Breast epithelium (tissue), 4 donors: ENCODE data around the gene RHBDF2. TPM values are rescaled to one million over a fixed set of nuclear protein-coding genes. Genes with fewer than 3 reads are reported as not detected.

Source experiments
- DNase-seq, 2 donors: peaks; one replicate each; pipeline ENCODE4 v3.0.0-alpha.2; 2019; ENCODE audit warnings: low spot score in 2 of 2
- H3K27ac ChIP-seq, 2 donors: fragments of 200-600 bp; sonication (generic) in 1 of 2; one replicate each; pipeline ENCODE4 v1.5.1; 2016 to 2019; ENCODE audit warnings: mild to moderate bottlenecking in 1 of 2
- H3K27me3 ChIP-seq, 2 donors: fragments of 200-600 bp; sonication (generic) in 1 of 2; one replicate each; pipeline versions ENCODE4 v1.5.1 to v1.6.0; 2017 to 2019; ENCODE audit warnings: control low read depth in 1 of 2, mild to moderate bottlenecking in 1 of 2
- H3K36me3 ChIP-seq: fragments of 200-600 bp; one replicate; pipeline ENCODE4 v1.5.1; 2019
- H3K4me1 ChIP-seq, 2 donors: fragments of 200-600 bp; sonication (generic); one replicate each; pipeline ENCODE4 v1.5.1; 2016 to 2019; ENCODE audit warnings: control low read depth in 1 of 2
- H3K4me3 ChIP-seq, 3 donors: fragments of 200-600 bp; sonication (generic); 1 replicate in 2 of 3; 2 replicates in 1 of 3; pipeline ENCODE4 v1.5.1; 2016 to 2019; ENCODE audit warnings: mild to moderate bottlenecking in 3 of 3, moderate library complexity in 2 of 3
- H3K9me3 ChIP-seq, 2 donors: fragments of 200-600 bp; sonication (generic) in 1 of 2; one replicate each; pipeline ENCODE4 v1.5.1; 2016 to 2019; ENCODE audit warnings: control low read depth in 1 of 2
- CTCF ChIP-seq, 3 donors: fragments of 450-650 bp; IDR thresholded peaks; one replicate each; pipeline ENCODE4 v1.5.1; 2016 to 2017; ENCODE audit warnings: antibody characterized with exemption in 3 of 3, mild to moderate bottlenecking in 3 of 3, moderate library complexity in 3 of 3
- POLR2A ChIP-seq: fragments of 450-650 bp; IDR thresholded peaks from one replicate; pipeline ENCODE4 v1.6.1; 2016; ENCODE audit warnings: antibody characterized with exemption, mild to moderate bottlenecking, moderate library complexity
- POLR2AphosphoS5 ChIP-seq, 3 donors: sonication (generic); formaldehyde crosslinking; IDR thresholded peaks; one replicate each; pipeline ENCODE4 v1.6.1; 2017; ENCODE audit warnings: antibody characterized with exemption in 3 of 3
- intact Hi-C: fragments of 100-400 bp; cut with DNase I; formaldehyde crosslinking; loops from one replicate; pipeline ENCODE4 v1.15.1; 2023; ENCODE audit warnings: low total_unique reads
- total RNA-seq, 3 donors: library from RNA; depleted of rRNA; stranded (reverse); fragments of >200 nt; gene quantifications; one replicate each; pipeline ENCODE4 v1.1.0, GENCODE V29; 2016

RHBDF2 gene
- total RNA-seq, 3 donors from 2014 or later: 13.4 to 35.5 (median 26.8) TPM

- TF ChIP-seq POLR2A (no peak), POLR2AphosphoS5 (IDR thresholded peaks at IDR 0.05) (no peak), CTCF (IDR thresholded peaks at IDR 0.05) (no peak)
- no peaks in the 10 kb centered on the region for H3K36me3 ChIP-seq
- intact Hi-C loops: no loop called here
- H3K27me3 ChIP-seq: no peaks in the 10 kb centered on the region
- no peaks in the 10 kb centered on the region for H3K4me1 ChIP-seq
- no peak overlapping the region for H3K27ac ChIP-seq
- H3K4me3 ChIP-seq: no peak overlapping the region
- no peak for DNase-seq
- no peaks in the 10 kb centered on the region for H3K9me3 ChIP-seq
Measured at GRCh38 chr17:76447931-76448652, 53.1 kb downstream of the RHBDF2 start.

GRCh38 chr17:76446449-76447231, 54.6 kb downstream of the RHBDF2 start:
- Histone ChIP-seq H3K36me3 (no peaks in the 10 kb centered on the region), H3K27ac (no peak overlapping the region), H3K4me1 (no peaks in the 10 kb centered on the region), H3K4me3 (no peak overlapping the region), H3K9me3 (no peaks in the 10 kb centered on the region), H3K27me3 (no peaks in the 10 kb centered on the region)
- no peak for TF ChIP-seq POLR2A
- no peak for TF ChIP-seq CTCF (IDR thresholded peaks at IDR 0.05)
- TF ChIP-seq POLR2AphosphoS5 (IDR thresholded peaks at IDR 0.05): no peak
- no peak for DNase-seq
- intact Hi-C loops: no loop called here

- Histone ChIP-seq H3K4me3 (no peak overlapping the region), H3K9me3 (no peaks in the 10 kb centered on the region), H3K4me1 (no peaks in the 10 kb centered on the region), H3K36me3 (no peaks in the 10 kb centered on the region), H3K27ac (no peak overlapping the region), H3K27me3 (no peaks in the 10 kb centered on the region)
- intact Hi-C loops: no loop called here
- no peak for DNase-seq
- TF ChIP-seq CTCF (IDR thresholded peaks at IDR 0.05): no peak
- TF ChIP-seq POLR2A: no peak
- TF ChIP-seq POLR2AphosphoS5 (IDR thresholded peaks at IDR 0.05): no peak
Measured at GRCh38 chr17:76445697-76446448, 55.4 kb downstream of the RHBDF2 start.

- H3K4me1 ChIP-seq: no peaks in the 10 kb centered on the region
- H3K9me3 ChIP-seq: no peaks in the 10 kb centered on the region
- H3K27me3 ChIP-seq: no peaks in the 10 kb centered on the region
- H3K4me3 ChIP-seq: no peak overlapping the region
- H3K27ac ChIP-seq: no peak overlapping the region
- no peak for DNase-seq
- H3K36me3 ChIP-seq: no peaks in the 10 kb centered on the region
- intact Hi-C loops: no loop called here
- no peak for TF ChIP-seq POLR2AphosphoS5 (IDR thresholded peaks at IDR 0.05)
Measured at GRCh38 chr17:76444518-76445311, 56.5 kb downstream of the RHBDF2 start.
